Fibroblast of peridontal ligament (primary cell): Measurements from ENCODE around the gene MYO16.
A peak's percentile ranks its signal among the peaks of the same experiment; 100 is the strongest.

Source experiments
- DNase-seq: peaks from one replicate; pipeline ENCODE4 v3.0.0-alpha.2; 2010; ENCODE audit errors: extremely low read depth

The MYO16 gene

DNA sequence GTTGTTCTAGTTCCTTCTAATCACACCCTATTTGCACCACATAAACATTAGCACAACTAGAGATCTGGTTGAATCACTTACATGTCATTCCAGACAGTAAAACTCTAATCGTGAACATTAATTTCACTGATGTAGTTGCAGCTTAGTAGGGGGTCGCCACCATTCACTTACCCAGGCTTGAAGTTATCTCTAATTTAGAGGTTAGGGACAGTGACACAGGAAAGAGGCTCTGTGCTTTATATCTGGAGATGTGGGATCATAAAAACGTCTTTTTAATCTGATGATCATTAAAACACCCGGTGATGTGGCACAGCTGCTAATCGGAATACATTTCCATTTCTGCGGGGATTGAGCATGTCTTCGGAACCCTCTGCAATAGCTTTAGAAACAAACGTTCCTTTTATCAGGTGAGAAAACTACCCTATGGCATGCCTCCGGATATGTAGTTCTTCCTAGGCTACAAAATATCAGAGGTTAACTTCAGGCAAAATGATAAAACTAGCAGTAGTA, 523.0 kb downstream of the MYO16 start:
- no peak for DNase-seq

GRCh38 chr13:109152941-109153340, 523.5 kb downstream of the MYO16 start:
- DNase-seq: no peak

DNA sequence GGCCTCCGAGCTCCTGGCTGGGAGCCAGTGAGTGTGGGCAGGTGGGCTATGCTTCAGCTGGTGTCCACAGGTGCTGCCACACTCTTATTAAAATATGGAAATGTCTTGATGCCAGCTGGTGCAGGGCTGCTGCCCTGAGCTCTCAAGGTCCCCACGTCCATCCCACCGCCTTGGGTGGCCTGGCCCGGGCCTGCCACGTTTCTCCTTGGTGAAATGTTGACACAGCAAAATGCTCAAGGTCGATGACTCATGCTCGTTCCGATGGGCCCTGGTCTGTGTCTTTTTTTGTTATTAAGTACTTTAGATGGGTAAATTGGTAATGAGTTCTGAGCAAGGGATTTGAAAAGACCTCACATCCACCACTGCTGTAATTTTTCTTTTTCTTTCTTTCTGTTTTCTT, 524.7 kb downstream of the MYO16 start:
- DNase-seq: no peak

DNA sequence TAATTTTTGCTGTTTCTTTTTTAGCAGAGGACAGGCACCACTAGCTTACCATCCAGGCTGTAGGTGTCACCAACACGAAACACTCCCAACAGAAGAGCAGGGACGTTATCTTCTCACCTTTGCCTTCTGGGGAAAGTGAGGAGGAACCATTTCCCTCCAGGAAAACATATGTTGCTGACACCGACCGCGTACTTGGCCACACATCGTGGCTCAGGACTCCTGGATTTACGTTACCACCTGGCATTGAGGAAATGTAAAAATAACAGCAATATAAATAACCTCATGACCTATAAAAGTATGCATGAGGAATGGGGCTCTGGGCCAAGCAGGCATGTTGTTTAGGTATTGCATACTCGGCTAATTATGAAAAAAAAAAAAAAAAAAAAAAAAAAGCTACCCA, 525.1 kb downstream of the MYO16 start:
- DNase-seq: peak; percentile 37

- DNase-seq: peak; percentile 80
Measured at GRCh38 chr13:109154966-109155761, 525.8 kb downstream of the MYO16 start.

DNA sequence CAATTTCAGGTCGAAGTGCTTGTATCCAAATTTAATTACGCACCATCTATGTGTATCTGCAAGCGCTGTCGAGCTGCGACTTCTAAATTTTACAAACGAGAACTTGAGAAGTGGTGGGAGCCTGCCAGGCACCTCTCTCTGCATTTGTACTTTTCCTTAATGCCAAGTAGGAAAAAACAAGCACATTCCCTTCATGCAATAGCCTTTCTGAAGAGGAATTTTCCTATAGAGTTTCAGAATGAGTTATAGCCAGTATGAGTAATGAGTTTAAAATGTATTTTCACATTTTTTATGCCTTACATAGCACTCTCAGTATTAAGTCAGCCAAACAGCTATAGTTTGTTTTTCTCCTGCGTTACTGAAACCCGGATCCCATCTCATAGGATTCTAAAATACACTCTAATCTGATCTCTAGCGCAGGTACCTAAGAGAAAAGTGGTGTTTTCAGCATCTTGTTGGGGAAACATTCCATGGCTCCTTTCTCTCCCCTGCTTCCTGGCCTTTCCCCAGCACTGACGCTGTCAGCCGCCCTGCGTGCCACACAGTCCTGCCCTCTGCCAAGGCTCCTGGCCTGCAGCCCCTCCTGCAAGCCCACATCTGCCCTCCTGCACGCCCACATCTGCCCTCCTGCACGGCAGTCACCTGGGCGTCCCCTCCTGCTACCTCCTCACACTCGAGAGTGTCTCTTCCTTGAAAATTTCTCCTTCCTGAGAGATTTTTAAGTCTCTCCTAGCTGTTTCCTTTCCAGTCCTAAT, 526.9 kb downstream of the MYO16 start:
- DNase-seq: peak; percentile 92

- DNase-seq: no peak
Measured at GRCh38 chr13:109157275-109157674, 527.9 kb downstream of the MYO16 start.

GRCh38 chr13:109158383-109158782, 529.0 kb downstream of the MYO16 start:
- DNase-seq: no peak

DNA sequence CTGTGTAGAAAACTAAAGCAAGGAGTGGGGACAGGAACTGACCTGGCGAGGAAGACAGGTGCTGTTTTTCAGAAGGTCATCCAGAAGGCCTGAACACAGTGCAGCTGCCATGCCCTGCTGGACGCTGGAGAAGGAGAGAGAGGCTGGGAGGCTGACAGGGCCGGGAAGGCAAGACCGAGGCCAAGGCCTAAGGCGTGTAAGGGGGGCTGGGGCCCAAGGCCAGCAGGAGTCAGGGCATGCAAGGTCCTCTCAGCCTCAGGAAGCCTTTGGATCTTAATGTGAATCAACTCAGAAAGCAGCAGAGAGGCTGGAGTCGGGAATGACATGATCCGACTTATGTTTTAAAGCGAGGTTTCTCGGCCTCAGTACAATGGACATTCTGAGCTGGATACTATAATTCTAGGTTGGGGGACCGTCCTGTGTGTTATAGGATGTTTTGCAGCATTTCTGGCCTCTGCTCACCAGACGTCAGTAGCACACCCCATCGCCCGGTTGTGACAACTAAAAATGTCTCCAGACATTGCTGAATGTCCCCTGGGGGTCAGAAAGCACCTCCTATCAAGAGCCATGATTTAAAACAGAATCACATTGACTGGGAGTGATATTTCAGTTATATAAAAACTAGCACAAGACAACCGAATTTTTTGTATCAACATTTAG, 530.4 kb downstream of the MYO16 start:
- no peak for DNase-seq

- no peak for DNase-seq
Measured at GRCh38 chr13:109160357-109160756, 530.9 kb downstream of the MYO16 start.

GRCh38 chr13:109160887-109161669, 531.7 kb downstream of the MYO16 start:
- DNase-seq: no peak

- no peak for DNase-seq
Measured at GRCh38 chr13:109162248-109163036, 533.0 kb downstream of the MYO16 start.

DNA sequence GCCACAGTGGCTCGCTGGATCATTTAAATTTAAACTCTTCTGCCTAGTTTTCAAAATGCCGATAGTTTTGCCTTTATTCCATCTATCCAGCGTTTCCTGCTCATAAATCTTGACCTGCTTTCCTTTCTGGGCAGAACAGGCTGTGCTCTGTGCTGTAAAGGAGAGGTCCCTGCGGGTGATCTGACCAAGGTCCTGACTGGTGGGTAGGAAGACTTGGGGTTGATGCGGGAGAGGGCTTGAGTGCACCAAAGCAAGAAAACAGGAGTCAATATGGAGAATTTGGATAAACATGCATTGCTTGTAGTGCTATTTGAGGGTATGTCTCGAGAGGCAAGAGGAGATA, 533.6 kb downstream of the MYO16 start:
- no peak for DNase-seq

DNA sequence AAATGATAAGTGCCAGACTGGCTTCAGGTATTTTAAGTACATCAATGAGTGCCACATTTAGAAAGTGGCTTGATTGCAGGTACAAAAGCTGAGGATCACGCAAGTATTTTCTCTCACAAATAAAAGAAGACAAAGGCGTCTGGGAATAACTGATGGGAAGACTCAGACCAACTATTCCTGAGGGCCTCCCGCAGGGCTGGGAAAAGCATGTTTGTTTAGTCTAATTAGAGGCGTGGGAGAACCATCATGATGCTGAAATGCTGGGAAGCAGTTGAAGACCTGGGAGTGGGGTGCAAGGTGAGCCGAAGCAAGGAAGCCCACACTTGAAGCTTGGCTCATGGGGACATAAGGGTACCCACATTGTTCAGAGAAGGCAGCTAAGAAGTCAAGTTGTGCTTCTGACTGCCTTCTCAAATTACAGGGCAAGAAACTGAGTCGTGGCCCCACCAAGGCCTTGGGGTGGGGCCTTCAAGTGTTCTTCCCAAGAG, 536.0 kb downstream of the MYO16 start:
- no peak for DNase-seq

GRCh38 chr13:109166804-109167203, 537.4 kb downstream of the MYO16 start:
- DNase-seq: peak; percentile 93

DNA sequence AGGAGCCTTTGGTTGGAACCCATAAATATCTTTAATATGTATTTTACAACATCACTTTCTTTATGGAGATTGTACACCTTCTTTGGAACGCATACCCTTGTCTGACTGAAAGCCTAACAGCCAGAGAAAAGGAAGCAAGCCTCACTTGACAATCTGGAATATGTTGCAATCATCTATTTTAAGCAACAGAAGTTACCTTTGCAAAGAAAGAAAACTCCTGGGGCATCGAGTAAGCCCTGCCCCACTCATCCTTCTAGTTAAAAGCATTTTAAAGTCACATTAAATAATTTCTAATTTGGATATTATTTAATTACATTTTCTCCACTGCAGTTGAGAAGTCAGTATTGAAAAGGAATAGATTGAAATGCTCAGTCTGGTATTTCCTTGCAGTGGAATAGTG, 542.7 kb downstream of the MYO16 start:
- DNase-seq: no peak

DNA sequence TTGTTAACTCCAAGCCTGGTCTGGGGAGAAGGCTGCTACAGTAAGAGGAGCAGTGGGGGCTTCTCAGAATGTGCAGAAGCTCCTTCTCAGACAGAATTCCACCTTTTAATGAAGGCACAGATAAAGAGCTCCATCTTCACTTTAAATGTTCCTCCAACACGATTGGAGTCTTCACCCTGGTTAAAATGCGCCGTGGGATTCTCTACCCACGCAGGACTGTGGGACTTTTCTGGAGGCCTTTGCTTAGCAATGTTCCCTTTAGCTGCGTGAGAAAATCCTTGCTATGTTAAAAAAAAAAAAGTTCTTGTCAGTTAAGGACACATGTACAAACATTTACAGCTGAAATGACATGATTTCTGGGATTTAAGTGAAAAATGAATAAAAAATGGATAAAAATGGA, 546.3 kb downstream of the MYO16 start:
- DNase-seq: no peak

DNA sequence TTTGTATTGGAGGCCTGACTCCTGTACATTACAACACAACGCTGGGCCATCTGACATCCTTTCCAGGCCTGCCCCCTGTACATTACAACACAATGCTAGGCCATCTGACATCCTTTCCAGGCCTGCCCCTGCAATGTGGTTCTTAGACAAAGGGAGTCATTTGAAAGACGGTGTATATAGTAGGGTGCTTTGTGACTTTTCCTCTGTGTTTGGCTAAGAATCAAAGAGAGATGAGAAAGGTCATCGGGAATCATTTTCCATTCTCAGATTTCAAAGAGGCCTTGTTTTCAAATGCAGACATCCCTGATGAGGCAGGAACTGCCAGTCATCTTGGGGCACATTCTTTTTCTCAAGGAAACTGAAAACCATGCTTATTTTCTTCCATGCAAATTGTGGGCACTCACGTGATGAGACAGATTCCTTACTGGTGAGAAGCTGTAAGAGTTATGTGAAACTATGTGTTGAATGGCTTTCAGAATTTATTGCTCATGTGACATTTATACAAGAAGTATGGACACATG, 551.6 kb downstream of the MYO16 start:
- DNase-seq: peak; percentile 98

GRCh38 chr13:109182777-109183465, 553.5 kb downstream of the MYO16 start:
- DNase-seq: peak; percentile 15

DNA sequence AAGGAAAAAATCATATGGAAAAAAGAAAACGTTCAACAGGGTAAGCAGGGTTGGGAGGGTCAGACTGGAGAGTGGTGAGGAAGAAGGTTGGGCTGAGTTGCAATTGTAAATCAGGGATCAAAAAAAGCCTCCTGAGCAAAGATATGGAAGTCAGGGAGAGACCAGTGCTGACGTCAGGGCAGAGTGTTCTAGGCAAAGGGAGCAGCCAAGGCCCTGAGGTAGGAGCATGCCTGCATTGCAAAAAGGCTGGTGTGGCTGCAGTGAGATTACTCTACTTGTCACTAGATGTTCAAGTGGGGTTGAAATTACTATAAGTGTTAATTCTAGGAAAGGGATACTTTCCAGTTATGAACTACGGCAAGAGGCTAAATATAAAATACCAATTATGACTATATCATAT, 562.0 kb downstream of the MYO16 start:
- no peak for DNase-seq
